NOMO-1 (cell line): ENCODE data around the gene VPS26B.

Source experiments
- DNase-seq, 2 experiments: peaks; one replicate each; lab custom pipeline; 2025; ENCODE audit not compliant: unreplicated experiment in 2 of 2; lab: John Stamatoyannopoulos, UW

VPS26B gene

DNA sequence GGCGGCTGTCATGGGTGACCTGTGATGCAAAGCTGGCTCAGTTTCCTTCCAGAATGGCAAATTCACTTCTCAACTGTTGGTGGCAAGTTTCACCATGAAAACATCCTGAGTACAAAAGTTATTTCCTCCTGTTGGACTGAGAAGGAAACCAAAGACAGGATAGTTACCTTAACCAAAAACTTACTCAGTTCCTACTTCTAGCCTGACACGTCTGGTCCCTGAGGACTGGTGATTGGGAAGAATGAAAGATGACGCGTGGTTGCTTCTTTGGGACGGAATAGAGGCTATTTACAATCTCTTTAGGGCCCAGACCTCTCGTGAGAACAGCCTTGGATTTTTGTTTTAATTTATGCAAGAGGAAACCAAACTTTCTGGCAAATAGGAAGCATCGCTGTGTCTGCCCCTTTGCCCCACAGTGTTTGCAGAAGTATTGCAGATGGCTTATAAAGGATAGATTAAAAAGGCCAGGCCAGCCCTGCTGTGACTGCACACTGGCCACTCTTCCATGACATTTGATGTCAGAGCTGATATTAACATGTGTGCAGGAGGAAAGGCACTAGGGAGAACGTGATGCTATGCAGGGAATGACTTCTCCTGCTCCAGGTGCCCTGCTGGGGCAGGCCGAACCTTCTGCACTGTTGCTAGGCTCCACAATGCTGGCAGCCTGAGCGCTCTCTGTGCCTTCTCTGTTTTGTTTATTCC lies 7.6 kb downstream of the VPS26B start:
- peak in 1 of 2 experiments; percentile 61 for DNase-seq

DNA sequence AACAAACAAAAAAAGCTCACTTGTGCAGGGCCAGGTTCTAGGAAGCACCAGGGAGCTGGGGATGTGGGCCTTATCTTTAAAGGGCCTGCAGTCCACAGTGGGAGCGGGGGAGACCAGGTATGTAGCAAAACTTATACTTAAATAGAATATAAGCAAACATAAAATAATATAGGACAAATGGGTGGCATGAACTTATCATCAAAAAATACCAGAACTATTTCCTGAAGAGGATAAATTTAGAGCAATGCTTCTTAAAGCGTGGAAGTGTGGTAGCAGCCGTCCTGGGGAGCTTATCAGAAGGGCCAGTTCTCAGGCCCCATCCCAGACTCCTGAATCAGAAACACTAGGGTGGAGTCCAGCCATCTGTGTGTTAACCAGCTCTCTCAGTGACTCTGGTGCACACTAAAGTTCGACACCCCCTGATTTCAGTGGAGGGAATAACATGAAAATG lies 9.3 kb downstream of the VPS26B start:
- no peak for DNase-seq

DNA sequence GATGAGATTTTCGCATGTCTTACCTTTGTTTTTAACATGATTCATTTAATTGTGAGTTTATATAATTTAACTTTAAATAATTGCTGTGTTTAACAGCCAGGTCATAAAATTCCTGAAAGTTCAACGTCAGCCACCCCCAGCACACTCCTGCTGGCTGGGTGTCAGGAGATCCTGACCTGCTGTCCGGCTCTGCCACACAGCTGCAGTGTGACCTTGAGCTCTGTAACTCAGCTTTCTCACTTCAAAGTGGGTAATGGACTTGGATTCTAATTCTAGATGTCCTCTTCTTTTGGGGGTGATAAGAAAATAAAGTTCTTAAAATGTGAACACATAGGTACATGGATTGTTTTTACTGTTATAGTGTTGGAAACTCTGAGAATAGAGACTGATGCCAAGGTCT lies 10.9 kb downstream of the VPS26B start:
- no peak for DNase-seq

DNA sequence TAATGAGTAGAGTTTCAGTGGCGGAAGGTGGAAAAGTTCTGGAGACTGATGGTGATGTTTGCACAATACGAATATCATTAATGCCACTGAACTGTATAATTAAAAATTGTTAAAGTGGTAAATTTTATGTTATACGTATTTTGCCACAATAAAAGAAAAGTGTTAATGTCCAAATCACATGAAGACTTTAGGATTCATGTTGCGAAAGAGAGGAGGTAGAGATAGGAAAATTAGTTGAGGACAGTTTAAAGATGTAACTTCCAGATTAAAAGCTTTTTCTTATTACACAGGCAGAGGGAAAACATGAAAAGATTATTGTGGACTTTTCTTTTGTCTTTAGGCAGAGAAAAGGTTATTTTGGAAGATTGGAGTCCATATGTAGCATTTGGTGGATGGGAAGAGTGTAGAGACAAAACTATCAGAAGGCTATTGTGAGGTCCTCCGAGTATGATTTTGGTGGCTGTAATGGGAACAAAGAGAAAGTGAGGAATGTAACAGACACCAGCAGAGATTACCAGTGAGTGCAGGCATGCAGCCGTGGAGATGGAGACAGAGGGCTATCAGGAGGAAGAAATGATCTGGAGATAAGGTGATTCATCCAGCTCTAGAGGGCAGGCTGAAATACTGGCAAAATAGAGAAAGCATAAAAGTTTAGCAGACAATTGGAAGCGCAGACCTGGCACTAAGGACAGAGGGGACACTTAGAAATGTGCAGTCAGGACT lies 12.5 kb downstream of the VPS26B start:
- no peak for DNase-seq

DNA sequence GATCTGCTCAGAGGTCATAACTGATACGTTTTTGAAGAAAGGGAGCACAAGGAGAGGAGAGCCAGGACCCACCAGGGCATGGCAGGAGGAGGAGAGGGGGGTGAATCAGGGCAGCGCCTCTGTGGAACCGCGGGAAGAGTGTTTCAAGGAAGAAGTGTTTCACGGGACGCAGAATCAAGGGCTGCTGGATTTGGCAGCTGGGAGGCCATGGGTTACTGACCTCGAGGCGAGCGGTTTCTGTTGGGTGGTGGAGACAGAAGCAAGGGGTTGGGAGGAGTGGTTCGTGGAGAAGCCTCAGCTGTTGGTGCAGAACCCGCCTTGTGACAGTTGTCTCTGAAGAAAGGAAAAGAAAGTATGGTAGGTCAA lies 13.1 kb downstream of the VPS26B start:
- DNase-seq, result no peak

DNA sequence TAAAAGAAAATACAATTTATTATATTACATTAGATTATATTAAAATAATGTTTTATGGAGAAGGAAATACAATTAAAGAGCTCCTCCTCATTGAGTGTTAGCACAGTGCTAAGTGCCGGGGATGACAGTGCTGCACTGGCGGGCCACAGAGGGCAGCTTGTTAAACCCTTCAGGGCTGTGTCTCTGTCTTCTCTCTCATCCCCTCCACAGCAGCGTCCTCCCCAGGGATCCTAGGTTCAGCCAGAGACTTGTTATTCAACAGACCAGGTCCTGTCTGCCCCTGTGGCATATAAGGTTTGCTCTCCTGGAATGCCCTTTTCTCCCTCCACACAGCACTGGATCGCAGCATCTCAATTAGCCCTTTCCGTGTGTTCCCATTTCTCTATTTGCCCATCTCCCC lies 14.5 kb downstream of the VPS26B start:
- no peak for DNase-seq

DNA sequence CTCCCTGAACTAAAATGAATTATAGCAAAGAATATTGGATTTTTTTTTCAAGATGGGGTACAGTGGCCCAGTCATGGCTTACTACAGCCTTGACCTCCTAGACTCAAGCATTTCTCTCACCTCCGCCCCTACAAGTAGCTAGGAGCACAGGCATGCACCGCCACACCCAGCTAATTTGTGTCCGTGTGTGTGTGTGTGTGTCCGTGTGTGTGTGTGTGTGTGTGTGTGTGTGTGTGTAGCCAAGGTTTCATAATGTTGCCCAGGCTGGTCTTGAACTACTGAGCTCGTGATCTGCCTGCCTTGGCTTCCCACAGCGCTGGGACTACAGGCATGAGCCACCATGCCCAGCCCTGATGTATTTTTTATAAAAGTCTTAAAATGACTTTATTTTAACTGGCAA lies 16.1 kb downstream of the VPS26B start:
- DNase-seq, result no peak

DNA sequence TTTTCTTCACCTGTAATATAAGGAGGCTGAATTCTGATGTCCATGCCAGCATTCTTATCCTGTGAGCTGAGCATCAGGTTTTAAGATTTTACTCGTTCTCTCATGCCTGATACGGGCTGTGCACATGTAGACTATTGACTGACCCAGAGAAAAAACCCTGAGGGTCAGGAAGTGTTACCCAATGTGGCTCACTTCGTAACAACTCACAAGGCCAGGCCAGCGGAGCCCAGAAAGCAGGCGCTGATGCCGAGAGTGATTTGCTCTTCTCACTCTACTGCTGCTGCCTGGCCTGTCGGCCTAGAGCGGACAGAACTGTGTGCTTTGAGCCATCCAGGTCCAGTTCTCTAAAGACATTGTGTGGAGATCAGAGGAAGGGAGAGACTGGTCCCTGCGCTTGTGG lies 17.9 kb downstream of the VPS26B start:
- DNase-seq, result no peak

DNA sequence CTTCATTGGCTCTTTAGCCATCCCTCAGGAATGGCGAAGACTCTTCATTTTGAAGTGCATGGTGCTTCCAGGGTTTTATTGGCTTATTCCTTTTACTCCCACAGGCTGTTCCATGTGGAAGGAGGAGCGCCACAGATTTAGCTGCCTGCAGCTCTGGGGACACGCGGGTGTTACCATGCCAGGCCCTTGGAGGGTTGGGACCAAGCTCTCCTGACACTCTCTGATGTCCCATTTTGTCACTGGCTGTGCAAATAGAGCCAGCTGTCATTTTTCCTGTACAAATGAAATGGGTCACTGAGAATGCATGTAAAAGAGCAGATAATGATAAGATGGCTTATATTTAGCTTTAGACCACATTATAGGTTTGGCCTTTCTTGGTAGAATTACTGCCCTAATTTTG lies 19.4 kb downstream of the VPS26B start:
- DNase-seq, result no peak

DNA sequence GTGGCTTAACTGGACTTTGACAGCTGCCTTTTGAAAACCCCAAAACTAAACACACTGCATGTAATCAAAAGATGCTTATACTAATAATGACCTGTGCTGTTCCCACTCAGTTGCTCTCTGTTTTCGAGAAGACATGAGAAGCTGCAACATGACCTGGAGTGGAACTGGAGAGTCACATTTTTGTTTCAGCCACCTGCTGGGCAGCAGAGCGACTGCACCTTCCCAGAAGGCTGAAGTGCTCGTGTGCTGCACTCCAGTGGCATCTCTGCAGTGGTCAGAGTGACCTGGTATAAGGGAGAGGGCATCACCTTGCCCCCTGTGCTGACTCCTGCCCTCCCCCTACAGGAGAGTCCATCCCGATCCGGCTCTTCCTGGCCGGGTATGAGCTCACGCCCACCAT lies 20.1 kb downstream of the VPS26B start:
- DNase-seq, result no peak

DNA sequence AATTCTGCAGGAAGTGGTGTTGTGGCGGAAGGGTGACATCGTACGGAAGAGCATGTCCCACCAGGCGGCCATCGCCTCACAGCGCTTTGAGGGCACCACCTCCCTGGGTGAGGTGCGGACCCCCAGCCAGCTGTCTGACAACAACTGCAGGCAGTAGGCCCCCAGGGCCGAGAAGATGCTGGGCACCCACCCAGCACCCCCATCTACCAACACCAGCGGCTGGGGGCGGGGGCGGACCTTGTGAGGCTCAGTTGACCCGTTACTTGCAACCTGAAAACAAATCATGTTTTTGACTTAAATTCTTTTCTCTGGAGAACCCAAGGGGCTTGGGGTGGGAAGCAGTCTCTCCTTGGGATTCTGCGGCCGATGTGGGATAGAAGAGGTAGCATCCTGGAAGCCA lies 21.0 kb downstream of the VPS26B start:
- no peak for DNase-seq

DNA sequence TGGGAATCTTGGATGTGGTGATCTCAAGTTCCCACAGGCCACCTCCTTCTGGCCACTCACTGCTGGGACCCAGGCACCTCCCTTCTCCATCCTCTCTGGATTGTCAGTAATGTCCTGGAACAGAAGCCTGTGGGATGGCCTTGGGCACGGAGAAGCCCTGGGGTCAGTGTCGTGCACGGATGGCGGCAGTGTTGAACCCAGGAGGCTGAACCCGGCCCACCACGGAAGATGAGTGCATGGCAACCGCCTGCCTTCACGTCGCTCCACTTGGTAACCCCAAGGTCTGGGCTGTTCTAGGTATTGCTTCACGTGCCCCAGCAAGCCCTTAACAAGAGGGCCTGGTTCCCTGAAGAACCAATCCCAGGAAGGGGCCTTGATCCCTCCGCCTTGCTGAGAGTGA lies 21.6 kb downstream of the VPS26B start:
- DNase-seq, result no peak

DNA sequence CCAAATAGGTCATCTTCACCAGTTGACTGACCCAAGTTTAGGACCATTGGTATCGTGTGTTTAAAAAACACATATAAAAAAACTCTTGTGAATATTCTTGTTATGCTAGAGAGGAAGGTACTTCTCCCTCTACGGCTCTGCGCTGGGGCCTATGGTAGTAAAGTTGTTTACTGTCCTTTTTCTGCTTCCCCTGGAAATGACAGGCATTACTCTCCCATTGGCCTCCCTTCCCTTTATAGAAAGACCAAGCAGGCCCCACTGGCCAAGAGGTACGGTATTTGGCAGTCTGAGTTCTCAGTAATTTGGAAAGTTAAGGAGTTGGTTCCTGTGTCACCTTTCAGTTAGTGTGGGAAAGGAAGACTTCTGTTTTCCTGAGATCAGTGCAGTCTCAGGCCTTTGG lies 22.2 kb downstream of the VPS26B start:
- DNase-seq, result no peak

DNA sequence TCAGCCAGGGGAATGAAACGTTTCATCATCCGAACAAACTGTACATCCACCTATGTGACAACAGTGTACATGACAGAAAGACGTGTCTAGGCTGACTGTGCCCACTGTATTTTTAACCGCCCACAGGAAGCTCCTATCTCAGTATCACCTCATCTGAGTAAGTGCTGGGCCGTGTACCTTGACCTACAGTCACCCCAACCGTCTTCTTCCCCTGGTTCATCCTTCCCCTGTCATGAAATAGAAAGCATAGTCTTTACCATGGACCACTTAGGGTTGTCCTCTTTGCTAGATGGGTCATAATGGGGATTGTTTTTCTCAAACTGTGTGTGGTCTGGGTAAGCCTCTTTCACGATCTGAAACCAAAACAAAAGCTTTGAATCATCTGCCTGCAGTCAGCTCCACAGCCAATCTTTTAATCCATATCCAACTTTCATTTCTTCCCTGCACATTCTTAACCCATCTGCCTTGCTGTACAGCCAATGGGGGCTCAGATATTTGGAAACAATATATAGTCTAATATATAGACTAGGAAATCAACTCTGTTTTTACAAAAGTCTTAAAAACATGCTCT lies 24.5 kb downstream of the VPS26B start:
- DNase-seq, result no peak

DNA sequence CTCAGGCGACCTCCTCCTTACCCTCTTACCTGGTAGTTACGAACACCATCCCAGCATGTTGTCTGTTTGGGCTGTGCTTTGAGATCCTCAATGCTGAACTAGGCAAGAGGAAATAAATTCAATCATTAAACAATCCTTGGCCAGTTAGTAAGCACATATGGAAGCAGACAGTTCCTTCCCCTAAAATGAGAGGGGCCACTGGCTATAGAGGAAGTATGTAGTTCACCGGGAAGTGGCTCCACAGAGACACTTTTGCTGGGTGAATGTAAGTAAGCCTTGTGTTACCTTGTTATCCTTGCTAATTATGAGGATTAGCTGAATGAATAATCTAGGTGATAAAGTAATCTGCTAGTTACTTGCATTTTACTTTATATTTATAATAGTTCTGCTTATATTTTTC lies 25.8 kb downstream of the VPS26B start:
- peak; percentile 10 to 20 for DNase-seq

DNA sequence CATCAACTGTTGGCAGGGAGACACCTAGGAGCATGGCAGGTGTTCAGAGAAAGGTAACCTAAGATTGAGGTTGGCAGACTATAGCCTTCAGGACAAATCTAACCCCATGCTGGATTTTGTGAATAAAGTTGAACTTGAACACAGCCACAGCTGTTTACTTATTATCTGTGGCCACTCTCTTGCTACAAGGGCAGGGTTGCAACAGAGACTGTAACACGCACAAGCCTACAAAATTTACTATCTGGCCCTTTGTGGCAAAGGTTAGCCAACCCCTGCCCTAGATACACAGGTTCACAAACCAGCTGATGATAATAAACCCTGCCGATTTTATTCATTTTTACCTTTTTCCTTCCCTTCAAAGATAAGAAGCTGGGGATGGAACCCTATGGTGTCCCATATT lies 26.2 kb downstream of the VPS26B start:
- no peak for DNase-seq

DNA sequence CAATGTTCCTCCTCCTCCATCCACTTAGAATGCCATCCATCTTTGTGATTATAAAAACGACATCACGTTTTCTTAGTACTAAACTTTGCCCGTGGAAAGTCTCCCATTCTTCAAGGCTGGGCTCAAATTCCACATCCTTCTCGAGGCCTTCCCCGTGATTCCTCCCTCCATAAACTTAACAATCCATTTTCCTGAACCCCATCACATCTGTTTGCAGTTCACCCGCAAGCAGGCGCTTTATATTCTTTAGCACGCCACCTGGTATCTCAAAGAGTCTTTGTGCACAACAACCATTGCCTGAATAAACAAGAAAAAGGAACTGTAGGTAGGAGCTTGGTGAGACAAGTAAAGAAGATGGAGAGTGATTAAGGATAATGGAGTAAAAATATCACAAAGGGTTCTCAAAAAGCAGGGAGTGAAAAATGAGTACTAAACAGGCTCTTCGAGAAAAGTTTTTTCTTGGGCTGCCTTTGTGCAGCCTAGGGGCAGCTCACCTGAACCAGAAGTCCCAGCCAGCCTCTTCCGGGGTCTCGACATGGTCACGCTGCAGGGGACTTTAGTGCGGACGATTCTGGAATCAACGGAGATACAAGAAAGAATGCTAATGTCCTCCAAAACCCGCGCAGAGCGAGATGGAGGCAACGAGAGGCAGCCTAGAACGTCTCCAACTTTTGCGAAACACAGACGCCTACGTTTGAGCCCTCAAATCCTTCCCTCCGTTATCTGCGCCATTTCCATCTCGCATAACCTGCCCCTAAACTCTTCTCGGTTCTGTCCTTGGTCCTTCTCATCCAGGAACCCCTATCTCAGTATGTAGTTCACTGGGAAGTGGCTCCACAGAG lies 28.1 kb downstream of the VPS26B start:
- peak; percentile 42 to 54 for DNase-seq

DNA sequence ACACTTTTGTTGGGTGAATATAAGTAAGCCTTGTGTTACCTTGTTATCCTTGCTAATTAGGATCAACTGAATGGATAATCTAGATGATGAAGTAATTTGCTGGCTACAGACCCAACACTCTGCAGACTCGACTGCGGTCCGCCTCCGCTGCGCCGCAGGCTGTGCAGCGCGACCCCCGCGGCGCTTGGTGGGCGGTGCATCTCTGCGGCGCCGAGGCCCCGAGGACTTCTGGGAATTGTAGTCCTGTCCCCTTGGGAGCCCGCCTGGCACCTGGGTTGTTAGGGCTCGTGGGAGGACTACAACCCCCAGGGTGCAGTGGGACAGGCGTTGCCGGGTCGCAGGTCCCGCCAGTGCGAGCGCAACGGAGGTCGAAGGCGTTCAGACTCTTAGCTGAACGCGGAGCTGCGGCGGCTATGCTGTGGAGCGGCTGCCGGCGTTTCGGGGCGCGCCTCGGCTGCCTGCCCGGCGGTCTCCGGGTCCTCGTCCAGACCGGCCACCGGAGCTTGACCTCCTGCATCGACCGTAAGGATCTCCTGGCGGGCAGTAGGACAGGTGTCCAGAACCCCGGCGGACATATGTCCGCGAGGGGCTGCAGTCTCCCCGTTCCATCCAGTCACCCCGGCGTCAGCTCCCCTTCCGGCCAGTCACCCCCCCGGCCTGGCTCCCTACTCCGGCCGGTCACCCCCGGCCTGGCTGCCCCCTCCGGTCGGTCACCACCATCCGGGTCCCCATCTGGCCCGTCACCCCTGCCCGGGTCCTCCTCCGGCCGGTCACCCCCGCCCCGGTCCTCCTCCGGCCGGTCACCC lies 28.9 kb downstream of the VPS26B start, which contains the start of the genes ACAD8 and THYN1:
ACAD8 (plus strand) TSS at position 381 of the 806 bp plus-strand sequence; CDS start at position 414, 33 bp downstream.
THYN1 (minus strand) TSS at position 165 of the 806 bp plus-strand sequence. CDS start 470 bp downstream, outside the sequence.
- peak; percentile 94 to 95 for DNase-seq

DNA sequence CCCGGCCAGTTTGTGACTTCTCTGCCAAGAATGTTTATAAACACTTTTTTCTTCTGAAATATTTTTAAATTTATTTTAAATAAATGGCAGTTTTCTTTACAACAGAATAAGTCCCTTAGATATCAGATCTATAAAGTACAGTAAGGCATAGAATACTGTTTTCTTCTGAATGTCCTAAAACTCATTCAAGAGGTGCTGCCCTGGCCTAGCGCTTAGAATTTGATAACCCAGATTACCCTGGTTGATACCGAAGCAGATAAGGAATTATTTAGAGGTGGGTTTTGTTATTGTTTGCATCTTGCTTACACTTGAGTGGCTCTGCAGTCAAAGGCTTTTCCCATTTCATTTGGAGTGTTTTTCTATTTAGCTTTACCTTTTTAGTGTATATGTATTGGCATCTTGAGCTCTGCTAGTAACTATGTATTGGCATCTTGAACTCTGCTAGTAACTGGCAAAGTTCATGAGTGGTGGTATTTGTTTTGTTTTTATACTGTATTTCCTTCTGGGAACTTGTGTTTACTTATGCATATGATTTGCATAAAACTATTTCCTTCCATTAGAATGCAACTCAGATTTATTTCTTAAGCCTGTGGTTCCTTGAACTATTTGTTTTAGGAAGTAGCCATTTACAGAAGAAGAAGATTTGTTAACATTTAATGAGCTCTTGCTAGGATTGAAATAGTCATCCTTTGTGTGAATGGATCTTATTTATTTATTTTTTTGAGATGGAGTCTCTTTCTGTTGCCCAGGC lies 30.1 kb downstream of the VPS26B start:
- DNase-seq, result peak in 1 of 2 experiments; percentile 50
